HG03469 (cell line): Measurements from ENCODE around the gene ECHS1.

Experiments
- ATAC-seq: cut with Tn5 transposase; IDR thresholded peaks from one replicate; pipeline ENCODE4 v1.9.1; 2021; ENCODE audit warnings: mild to moderate bottlenecking, moderate library complexity, moderate number of reproducible peaks; ENCODE audit not compliant: unreplicated experiment

Gene ECHS1

GRCh38 chr10:133361227-133361626 is 11.9 kb downstream of the ECHS1 start:
- ATAC-seq, result no peak

- ATAC-seq, result no peak
These were observed 13.1 kb downstream of the ECHS1 start for GRCh38 chr10:133359972-133360610.

- ATAC-seq, result no peak
These were observed 13.6 kb downstream of the ECHS1 start for GRCh38 chr10:133359554-133359971.

GRCh38 chr10:133358925-133359310 is 14.2 kb downstream of the ECHS1 start:
- no peak for ATAC-seq

GRCh38 chr10:133358162-133358924 is 14.8 kb downstream of the ECHS1 start:
- ATAC-seq, result no peak

- ATAC-seq, result no peak
These were observed 15.6 kb downstream of the ECHS1 start, which contains the start of gene FUOM for GRCh38 chr10:133357285-133358161. FUOM (minus strand) TSS chr10:133358019; CDS start chr10:133358007, 12 bp downstream.

GRCh38 chr10:133356549-133357284 is 16.4 kb downstream of the ECHS1 start:
- no peak for ATAC-seq

GRCh38 chr10:133355991-133356390 is 17.2 kb downstream of the ECHS1 start:
- no peak for ATAC-seq

- ATAC-seq, result no peak
These were observed 17.9 kb downstream of the ECHS1 start for GRCh38 chr10:133355266-133355665.

- no peak for ATAC-seq
These were observed 18.4 kb downstream of the ECHS1 start for GRCh38 chr10:133354672-133355240.

GRCh38 chr10:133353988-133354605 is 19.1 kb downstream of the ECHS1 start:
- no peak for ATAC-seq

- no peak for ATAC-seq
These were observed 19.8 kb downstream of the ECHS1 start for GRCh38 chr10:133353202-133353959.

GRCh38 chr10:133351408-133352318 is 21.5 kb downstream of the ECHS1 start:
- no peak for ATAC-seq

GRCh38 chr10:133350950-133351329 is 22.2 kb downstream of the ECHS1 start:
- ATAC-seq, result no peak

- no peak for ATAC-seq
These were observed 22.7 kb downstream of the ECHS1 start for GRCh38 chr10:133350283-133350949.

- ATAC-seq, result no peak
These were observed 23.6 kb downstream of the ECHS1 start for GRCh38 chr10:133349577-133350011.

GRCh38 chr10:133349160-133349568 is 24.0 kb downstream of the ECHS1 start:
- no peak for ATAC-seq
